ENCODE data around the gene RNF213.

DNA sequence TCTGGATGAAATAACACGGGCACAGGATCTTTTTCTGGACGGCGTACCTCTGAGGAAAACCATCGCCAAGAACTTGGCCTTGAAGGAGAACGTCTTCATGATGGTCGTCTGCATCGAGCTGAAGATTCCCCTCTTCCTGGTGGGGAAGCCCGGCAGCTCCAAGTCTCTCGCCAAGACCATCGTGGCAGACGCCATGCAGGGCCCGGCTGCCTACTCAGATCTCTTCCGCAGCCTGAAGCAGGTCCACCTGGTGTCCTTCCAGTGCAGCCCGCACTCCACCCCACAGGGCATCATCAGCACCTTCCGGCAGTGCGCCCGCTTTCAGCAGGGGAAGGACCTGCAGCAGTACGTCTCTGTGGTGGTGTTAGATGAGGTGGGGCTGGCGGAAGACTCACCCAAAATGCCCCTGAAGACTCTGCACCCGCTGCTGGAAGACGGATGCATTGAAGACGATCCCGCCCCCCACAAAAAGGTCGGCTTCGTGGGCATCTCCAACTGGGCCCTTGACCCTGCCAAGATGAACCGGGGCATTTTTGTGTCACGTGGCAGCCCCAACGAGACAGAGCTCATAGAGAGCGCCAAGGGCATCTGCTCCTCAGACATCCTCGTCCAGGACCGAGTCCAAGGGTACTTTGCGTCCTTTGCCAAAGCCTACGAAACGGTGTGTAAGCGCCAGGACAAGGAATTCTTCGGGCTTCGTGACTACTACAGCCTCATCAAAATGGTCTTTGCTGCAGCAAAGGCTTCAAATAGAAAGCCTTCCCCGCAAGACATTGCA is 86.0 kb downstream of the RNF213 start:
- no peak for TF ChIP-seq SUZ12 (IDR thresholded peaks at IDR 0.05; ENCODE audit: extremely low read depth, insufficient read depth, insufficient read length)
- TF ChIP-seq ZNF274 (IDR thresholded peaks at IDR 0.05; ENCODE audit: low read depth, low read length), result no peak
